Neural cell (in vitro differentiated cells): ENCODE results near the gene DHX58.

Experiments
- EP300 ChIP-seq: fragments of 450-650 bp; conservative IDR thresholded peaks from 2 replicates; pipeline ENCODE4 v1.6.1; 2014; ENCODE audit warnings: antibody characterized with exemption, mild to moderate bottlenecking, moderate library complexity; ENCODE audit not compliant: poor library complexity, severe bottlenecking
- EZH2 ChIP-seq: fragments of 200-600, 300-800 bp; shearing (Covaris generic), sonication (generic); IDR thresholded peaks from 2 replicates; pipeline ENCODE4 v1.6.1; 2014; ENCODE audit warnings: antibody characterized with exemption, low read length, borderline replicate concordance, mild to moderate bottlenecking; ENCODE audit not compliant: insufficient read depth, poor library complexity, severe bottlenecking
- MXI1 ChIP-seq: fragments of 450-650 bp; conservative IDR thresholded peaks from 2 replicates; pipeline ENCODE4 v1.6.1; 2014; ENCODE audit warnings: antibody characterized with exemption, mild to moderate bottlenecking; ENCODE audit not compliant: poor library complexity, severe bottlenecking
- POLR2AphosphoS5 ChIP-seq: IDR thresholded peaks from 2 replicates; pipeline ENCODE4 v1.6.1; 2012
- RAD21 ChIP-seq: fragments of 450-650 bp; conservative IDR thresholded peaks from 2 replicates; pipeline ENCODE4 v1.6.1; 2014; ENCODE audit warnings: antibody characterized with exemption, mild to moderate bottlenecking, moderate library complexity
- TAF1 ChIP-seq: IDR thresholded peaks from 2 replicates; pipeline ENCODE4 v1.6.1; 2012; ENCODE audit warnings: low read depth
- TF ChIP-seq, protein P1 (sequence below): fragments of 450-650 bp; IDR thresholded peaks from 2 replicates; pipeline ENCODE4 v1.5.1; 2014; ENCODE audit warnings: antibody characterized with exemption, mild to moderate bottlenecking, moderate library complexity; ENCODE audit not compliant: poor library complexity, severe bottlenecking

DNA sequence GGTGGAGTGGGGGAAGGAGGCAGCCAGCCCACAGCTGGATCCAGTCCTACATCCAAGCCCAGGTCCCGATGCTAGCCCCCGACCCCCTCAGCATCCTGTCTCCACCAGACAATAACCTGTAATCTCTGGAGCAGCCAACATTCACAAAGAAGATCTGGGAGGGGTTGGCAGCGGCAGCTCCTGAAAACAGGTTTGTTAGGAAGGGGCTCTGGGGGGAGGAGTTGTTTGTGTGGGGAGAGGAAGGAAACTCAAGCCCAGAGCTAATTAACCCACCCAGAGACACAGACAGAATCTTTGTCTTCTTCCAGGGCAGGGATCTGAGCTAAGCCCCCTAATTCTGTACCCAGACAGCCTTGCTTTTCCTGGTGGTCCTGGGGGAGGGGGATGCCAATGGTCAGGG lies 57.5 kb downstream of the DHX58 start:
- TF ChIP-seq, protein P1, sequence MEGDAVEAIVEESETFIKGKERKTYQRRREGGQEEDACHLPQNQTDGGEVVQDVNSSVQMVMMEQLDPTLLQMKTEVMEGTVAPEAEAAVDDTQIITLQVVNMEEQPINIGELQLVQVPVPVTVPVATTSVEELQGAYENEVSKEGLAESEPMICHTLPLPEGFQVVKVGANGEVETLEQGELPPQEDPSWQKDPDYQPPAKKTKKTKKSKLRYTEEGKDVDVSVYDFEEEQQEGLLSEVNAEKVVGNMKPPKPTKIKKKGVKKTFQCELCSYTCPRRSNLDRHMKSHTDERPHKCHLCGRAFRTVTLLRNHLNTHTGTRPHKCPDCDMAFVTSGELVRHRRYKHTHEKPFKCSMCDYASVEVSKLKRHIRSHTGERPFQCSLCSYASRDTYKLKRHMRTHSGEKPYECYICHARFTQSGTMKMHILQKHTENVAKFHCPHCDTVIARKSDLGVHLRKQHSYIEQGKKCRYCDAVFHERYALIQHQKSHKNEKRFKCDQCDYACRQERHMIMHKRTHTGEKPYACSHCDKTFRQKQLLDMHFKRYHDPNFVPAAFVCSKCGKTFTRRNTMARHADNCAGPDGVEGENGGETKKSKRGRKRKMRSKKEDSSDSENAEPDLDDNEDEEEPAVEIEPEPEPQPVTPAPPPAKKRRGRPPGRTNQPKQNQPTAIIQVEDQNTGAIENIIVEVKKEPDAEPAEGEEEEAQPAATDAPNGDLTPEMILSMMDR, result no peak
- no peak for TF ChIP-seq EZH2
- no peak for TF ChIP-seq POLR2AphosphoS5
- TF ChIP-seq TAF1, result no peak
- TF ChIP-seq RAD21, result no peak
- TF ChIP-seq EP300, result no peak
- TF ChIP-seq MXI1, result no peak
